ENCODE results near the gene RNF152. TPM values are rescaled to one million over a fixed set of nuclear protein-coding genes. Genes with fewer than 3 reads are reported as not detected.

RNF152 gene
- polyA plus RNA-seq, 1 of the 3 experiments (the other 2 are of a cell fraction), result 6.6 TPM

DNA sequence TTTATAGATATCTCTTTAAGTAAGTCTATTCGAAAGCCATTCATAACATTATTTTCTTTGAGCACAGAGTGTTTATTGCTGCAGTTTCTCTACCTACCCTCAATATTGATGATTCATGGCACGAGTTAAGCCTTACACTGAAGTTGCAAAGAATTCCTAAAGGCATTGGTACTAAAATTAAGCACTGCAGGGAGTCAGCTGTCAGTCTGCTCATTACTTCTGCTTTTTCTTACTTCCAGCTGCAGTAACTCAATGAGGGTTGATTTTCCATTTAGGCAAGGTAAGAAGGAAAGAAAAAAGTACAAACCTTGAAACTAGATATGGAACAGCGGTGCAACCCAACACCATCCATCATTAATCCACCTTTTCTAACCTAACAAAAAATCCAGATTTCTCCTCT lies 65.2 kb downstream of the RNF152 start:
- H3K27me3 ChIP-seq (ENCODE audit: insufficient read depth), result no peaks in the 10 kb centered on the region
- WGBS (ENCODE audit: low lambda C conversion rate), result 83% methylated on average over 3 of the region's 3 CpGs
- ChIA-PET CTCF (no interaction called here), POLR2A (no interaction called here)
- no peak for DNase-seq
- H3K4me3 ChIP-seq (ENCODE audit: low read depth in 2 of 2, low read length in 1 of 2), result no peak overlapping the region
- H3K9me3 ChIP-seq, result no peaks in the 10 kb centered on the region
- H3K4me2 ChIP-seq, result no peak overlapping the region
- H4K20me1 ChIP-seq (ENCODE audit: insufficient read depth), result peaks cover 25% of the 10 kb centered on the region
- peaks cover 9 to 20% of the 10 kb centered on the region in 2 experiments; a peak in 3 of 4 replicates for H3K4me1 ChIP-seq (ENCODE audit: control insufficient read depth in 1 of 2, insufficient read depth in 2 of 2, low read depth in 1 of 2, low read length in 1 of 2)
- H3K27ac ChIP-seq (ENCODE audit: low read depth in 2 of 2, low read length in 1 of 2), result no peak overlapping the region
- no peaks in the 10 kb centered on the region for H3F3A ChIP-seq (replicated peaks; ENCODE audit: insufficient read depth)
- no peak overlapping the region for H3K9ac ChIP-seq
- no peaks in the 10 kb centered on the region for H3K9me2 ChIP-seq
- H3K36me3 ChIP-seq (replicated peaks in 1 of 2; ENCODE audit: control insufficient read depth in 1 of 2, insufficient read depth in 2 of 2, low read length in 1 of 2), result peaks cover 0 to 20% of the 10 kb centered on the region in 2 experiments
- peaks cover 98% of the 10 kb centered on the region for H3K79me2 ChIP-seq (ENCODE audit: insufficient read depth)
- H2AFZ ChIP-seq (ENCODE audit: low read depth), result no peak overlapping the region
- TF ChIP-seq SIN3A (IDR thresholded peaks at IDR 0.05; ENCODE audit: borderline replicate concordance, low read depth, low read length) (no peak), SMC3 (IDR thresholded peaks at IDR 0.05; ENCODE audit: low read depth, low read length) (no peak), NRF1 (IDR thresholded peaks at IDR 0.05; ENCODE audit: low read depth, low read length) (no peak), GABPA (IDR thresholded peaks at IDR 0.05; ENCODE audit: low read depth) (no peak), RXRA (IDR thresholded peaks at IDR 0.05; ENCODE audit: borderline replicate concordance, low read depth) (no peak), EP300 (IDR thresholded peaks at IDR 0.05; ENCODE audit: borderline replicate concordance in 1 of 2, low read depth in 1 of 2, low read length in 1 of 2) (no peak), JUND (IDR thresholded peaks at IDR 0.05) (no peak), TEAD4 (IDR thresholded peaks at IDR 0.05; ENCODE audit: borderline replicate concordance, insufficient read depth) (no peak)
- TF ChIP-seq, protein P1, sequence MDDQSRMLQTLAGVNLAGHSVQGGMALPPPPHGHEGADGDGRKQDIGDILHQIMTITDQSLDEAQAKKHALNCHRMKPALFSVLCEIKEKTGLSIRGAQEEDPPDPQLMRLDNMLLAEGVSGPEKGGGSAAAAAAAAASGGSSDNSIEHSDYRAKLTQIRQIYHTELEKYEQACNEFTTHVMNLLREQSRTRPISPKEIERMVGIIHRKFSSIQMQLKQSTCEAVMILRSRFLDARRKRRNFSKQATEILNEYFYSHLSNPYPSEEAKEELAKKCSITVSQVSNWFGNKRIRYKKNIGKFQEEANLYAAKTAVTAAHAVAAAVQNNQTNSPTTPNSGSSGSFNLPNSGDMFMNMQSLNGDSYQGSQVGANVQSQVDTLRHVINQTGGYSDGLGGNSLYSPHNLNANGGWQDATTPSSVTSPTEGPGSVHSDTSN (IDR thresholded peaks at IDR 0.05), result no peak
- TF ChIP-seq, protein P2, sequence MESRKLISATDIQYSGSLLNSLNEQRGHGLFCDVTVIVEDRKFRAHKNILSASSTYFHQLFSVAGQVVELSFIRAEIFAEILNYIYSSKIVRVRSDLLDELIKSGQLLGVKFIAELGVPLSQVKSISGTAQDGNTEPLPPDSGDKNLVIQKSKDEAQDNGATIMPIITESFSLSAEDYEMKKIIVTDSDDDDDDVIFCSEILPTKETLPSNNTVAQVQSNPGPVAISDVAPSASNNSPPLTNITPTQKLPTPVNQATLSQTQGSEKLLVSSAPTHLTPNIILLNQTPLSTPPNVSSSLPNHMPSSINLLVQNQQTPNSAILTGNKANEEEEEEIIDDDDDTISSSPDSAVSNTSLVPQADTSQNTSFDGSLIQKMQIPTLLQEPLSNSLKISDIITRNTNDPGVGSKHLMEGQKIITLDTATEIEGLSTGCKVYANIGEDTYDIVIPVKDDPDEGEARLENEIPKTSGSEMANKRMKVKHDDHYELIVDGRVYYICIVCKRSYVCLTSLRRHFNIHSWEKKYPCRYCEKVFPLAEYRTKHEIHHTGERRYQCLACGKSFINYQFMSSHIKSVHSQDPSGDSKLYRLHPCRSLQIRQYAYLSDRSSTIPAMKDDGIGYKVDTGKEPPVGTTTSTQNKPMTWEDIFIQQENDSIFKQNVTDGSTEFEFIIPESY (IDR thresholded peaks at IDR 0.05; ENCODE audit: borderline replicate concordance, low read depth), result no peak
- TF ChIP-seq, protein P3, sequence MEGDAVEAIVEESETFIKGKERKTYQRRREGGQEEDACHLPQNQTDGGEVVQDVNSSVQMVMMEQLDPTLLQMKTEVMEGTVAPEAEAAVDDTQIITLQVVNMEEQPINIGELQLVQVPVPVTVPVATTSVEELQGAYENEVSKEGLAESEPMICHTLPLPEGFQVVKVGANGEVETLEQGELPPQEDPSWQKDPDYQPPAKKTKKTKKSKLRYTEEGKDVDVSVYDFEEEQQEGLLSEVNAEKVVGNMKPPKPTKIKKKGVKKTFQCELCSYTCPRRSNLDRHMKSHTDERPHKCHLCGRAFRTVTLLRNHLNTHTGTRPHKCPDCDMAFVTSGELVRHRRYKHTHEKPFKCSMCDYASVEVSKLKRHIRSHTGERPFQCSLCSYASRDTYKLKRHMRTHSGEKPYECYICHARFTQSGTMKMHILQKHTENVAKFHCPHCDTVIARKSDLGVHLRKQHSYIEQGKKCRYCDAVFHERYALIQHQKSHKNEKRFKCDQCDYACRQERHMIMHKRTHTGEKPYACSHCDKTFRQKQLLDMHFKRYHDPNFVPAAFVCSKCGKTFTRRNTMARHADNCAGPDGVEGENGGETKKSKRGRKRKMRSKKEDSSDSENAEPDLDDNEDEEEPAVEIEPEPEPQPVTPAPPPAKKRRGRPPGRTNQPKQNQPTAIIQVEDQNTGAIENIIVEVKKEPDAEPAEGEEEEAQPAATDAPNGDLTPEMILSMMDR (IDR thresholded peaks at IDR 0.05), result no peak

DNA sequence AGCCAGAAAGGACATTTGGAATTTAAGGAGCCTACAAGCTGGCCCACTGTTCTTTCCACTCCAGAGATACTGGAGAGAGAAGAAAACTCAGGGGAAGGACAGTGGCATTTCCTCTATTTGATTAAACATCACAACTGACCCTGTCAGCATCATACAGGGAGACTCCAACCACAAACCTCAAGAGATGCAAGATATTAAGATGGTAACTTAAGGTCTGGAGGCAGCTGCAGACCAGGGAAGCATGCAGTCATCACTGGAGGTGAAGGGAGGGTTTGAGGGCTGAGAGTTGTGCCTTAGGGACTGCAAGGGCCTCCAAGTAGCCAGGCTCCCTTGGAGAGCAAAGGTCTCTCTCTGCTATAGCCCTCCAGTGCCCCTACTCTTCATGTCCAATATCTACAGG lies 67.4 kb downstream of the RNF152 start:
- ChIA-PET CTCF (interaction anchor here (1.8 kb wide), 1 partner anchor 12 kb away, joined by 6 read pairs; no protein-coding TSS in a partner anchor), POLR2A (no interaction called here)
- Histone ChIP-seq H3K4me3 (ENCODE audit: low read depth in 2 of 2, low read length in 1 of 2) (no peak overlapping the region), H3F3A (replicated peaks; ENCODE audit: insufficient read depth) (no peaks in the 10 kb centered on the region), H4K20me1 (ENCODE audit: insufficient read depth) (peaks cover 27% of the 10 kb centered on the region), H3K27me3 (ENCODE audit: insufficient read depth) (no peaks in the 10 kb centered on the region), H3K4me1 (ENCODE audit: control insufficient read depth in 1 of 2, insufficient read depth in 2 of 2, low read depth in 1 of 2, low read length in 1 of 2) (peaks cover 0 to 14% of the 10 kb centered on the region in 2 experiments; a peak in 3 of 4 replicates), H3K36me3 (replicated peaks in 1 of 2; ENCODE audit: control insufficient read depth in 1 of 2, insufficient read depth in 2 of 2, low read length in 1 of 2) (peaks cover 0 to 33% of the 10 kb centered on the region in 2 experiments), H3K4me2 (peak overlapping the region; percentile 21; the same call in 1 of the 2 replicates), H3K9ac (no peak overlapping the region), H3K27ac (ENCODE audit: low read depth in 2 of 2, low read length in 1 of 2) (peak overlapping the region; percentile 53 to 71; a peak in 2 of 4 replicates), H3K79me2 (ENCODE audit: insufficient read depth) (peaks cover 99% of the 10 kb centered on the region), H2AFZ (ENCODE audit: low read depth) (no peak overlapping the region), H3K9me2 (no peaks in the 10 kb centered on the region), H3K9me3 (no peaks in the 10 kb centered on the region)
- TF ChIP-seq RFX5 (IDR thresholded peaks at IDR 0.05; ENCODE audit: low read length) (no peak), CHD2 (IDR thresholded peaks at IDR 0.05; ENCODE audit: low read length, partially characterized antibody) (no peak), EP300 (IDR thresholded peaks at IDR 0.05; ENCODE audit: borderline replicate concordance in 1 of 2, low read depth in 1 of 2, low read length in 1 of 2) (peak in 1 of 2 experiments; percentile 27; a peak in 1 of 4 replicates), NFIC (IDR thresholded peaks at IDR 0.05; ENCODE audit: borderline replicate concordance) (peak; percentile 28; the same call in 1 of the 2 replicates), JUND (IDR thresholded peaks at IDR 0.05) (peak; percentile 44; the same call in 1 of the 2 replicates), FOXJ3 (CRISPR knock-in tag; IDR thresholded peaks at IDR 0.05) (no peak), TCF12 (IDR thresholded peaks at IDR 0.05) (peak; percentile 81)
- TF ChIP-seq, protein P1 (IDR thresholded peaks at IDR 0.05), result peak; percentile 66
- DNase-seq, result no peak
